Natural killer cell (primary cell): ENCODE data around the gene ZNF862. TPM values are rescaled to one million over a fixed set of nuclear protein-coding genes. Genes with fewer than 3 reads are reported as not detected.

Experiments
- ATAC-seq, 3 donors: fragments of 150-1000 bp in 2 of 3; fragments of 200-7000 bp in 1 of 3; cut with Tn5 transposase; 1 replicate in 1 of 3; 2 replicates in 2 of 3; pipeline ENCODE4 v1.10.0; 2021; ENCODE audit warnings: mild to moderate bottlenecking in 2 of 3, moderate library complexity in 2 of 3
- DNase-seq, 2 donors: peaks; one replicate each; pipeline versions ENCODE4 v3.0.0 to v3.0.0-alpha.2; 2013 to 2021; ENCODE audit warnings: mixed read lengths in 1 of 2
- H3K27ac ChIP-seq: one replicate; pipeline ENCODE4 v1.5.1; 2013; ENCODE audit warnings: mild to moderate bottlenecking, low read length
- H3K27me3 ChIP-seq: one replicate; pipeline ENCODE4 v1.6.1; 2013; ENCODE audit warnings: low read length; ENCODE audit not compliant: control insufficient read depth, insufficient read depth
- H3K36me3 ChIP-seq: one replicate; pipeline ENCODE4 v1.6.1; 2013; ENCODE audit warnings: low read length; ENCODE audit not compliant: control insufficient read depth, insufficient read depth
- H3K4me1 ChIP-seq: one replicate; pipeline ENCODE4 v1.6.1; 2013; ENCODE audit warnings: low read length; ENCODE audit not compliant: control insufficient read depth, insufficient read depth
- H3K4me3 ChIP-seq: one replicate; pipeline ENCODE4 v1.5.1; 2013; ENCODE audit warnings: low read length
- H3K9me3 ChIP-seq: one replicate; pipeline ENCODE4 v1.6.1; 2013; ENCODE audit warnings: low read length; ENCODE audit not compliant: control insufficient read depth, insufficient read depth
- H3K27ac Mint-ChIP-seq, 2 donors: one replicate each; pipeline ENCODE4 v1.8.0; 2022; ENCODE audit warnings: mild to moderate bottlenecking in 2 of 2, mixed read lengths in 2 of 2, moderate library complexity in 1 of 2
- H3K27me3 Mint-ChIP-seq, 2 donors: one replicate each; pipeline ENCODE4 v1.8.0; 2022; ENCODE audit warnings: low read depth in 2 of 2, mixed read lengths in 2 of 2
- H3K36me3 Mint-ChIP-seq: one replicate; pipeline ENCODE4 v1.8.0; 2022; ENCODE audit warnings: mixed read lengths
- H3K4me1 Mint-ChIP-seq, 2 donors: one replicate each; pipeline ENCODE4 v1.8.0; 2022; ENCODE audit warnings: mixed read lengths in 2 of 2
- H3K4me3 Mint-ChIP-seq: one replicate; pipeline ENCODE4 v1.8.0; 2022; ENCODE audit warnings: mild to moderate bottlenecking, moderate library complexity, mixed read lengths
- H3K9me3 Mint-ChIP-seq, 2 donors: one replicate each; pipeline ENCODE4 v1.8.0; 2022; ENCODE audit warnings: mixed read lengths in 2 of 2
- WGBS: methylation state at CpG from one replicate; pipeline ENCODE4 v1.1.7; 2013; ENCODE audit warnings: missing lambda C conversion rate; ENCODE audit not compliant: insufficient coverage; 5-methylcytosine and 5-hydroxymethylcytosine counted together
- intact Hi-C: fragments of 100-400 bp; cut with micrococcal nuclease; formaldehyde crosslinking; loops from one replicate; pipeline ENCODE4 v1.14.2; 2022
- total RNA-seq, 4 donors: library from RNA; stranded (reverse); fragments of 120-200 nt in 1 of 4; gene quantifications; one replicate each; pipeline versions ENCODE4 v1.2.3 to v1.2.4, GENCODE V29; 2013 to 2022
- TF ChIP-seq, protein P1 (sequence below): fragments of 200-600 bp; IDR thresholded peaks from one replicate; pipeline ENCODE4 v1.8.0; 2022; ENCODE audit warnings: antibody characterized with exemption

Gene ZNF862
- total RNA-seq, 3 donors from 2014 or later (not counting 1 experiment from before 2014, with no cell fraction given): 21.4 to 28.9 (median 21.7) TPM

DNA sequence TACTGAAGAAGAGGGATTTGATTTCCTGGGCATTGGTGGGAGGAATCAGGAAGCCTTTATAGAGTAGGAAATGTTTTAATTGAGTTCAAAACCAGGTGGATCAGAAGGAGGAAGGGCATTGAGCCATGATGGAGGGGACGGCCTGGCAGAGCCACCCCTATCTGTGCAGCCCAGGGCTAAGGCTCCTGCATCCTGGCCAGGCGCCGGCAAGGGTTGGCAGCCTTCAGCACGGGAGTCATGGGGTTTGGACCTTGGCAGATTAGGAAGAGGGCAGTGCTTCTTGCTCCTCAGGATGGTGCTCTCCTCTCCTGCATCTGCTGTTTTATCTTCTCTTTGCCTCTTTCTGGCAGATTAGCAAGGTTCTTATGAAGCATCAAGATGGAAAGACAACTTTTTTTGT, 12.5 kb downstream of the ZNF862 start:
- 95% methylated on average over 4 of the region's 4 CpGs for WGBS
- no peaks in the 10 kb centered on the region for H3K36me3 Mint-ChIP-seq

DNA sequence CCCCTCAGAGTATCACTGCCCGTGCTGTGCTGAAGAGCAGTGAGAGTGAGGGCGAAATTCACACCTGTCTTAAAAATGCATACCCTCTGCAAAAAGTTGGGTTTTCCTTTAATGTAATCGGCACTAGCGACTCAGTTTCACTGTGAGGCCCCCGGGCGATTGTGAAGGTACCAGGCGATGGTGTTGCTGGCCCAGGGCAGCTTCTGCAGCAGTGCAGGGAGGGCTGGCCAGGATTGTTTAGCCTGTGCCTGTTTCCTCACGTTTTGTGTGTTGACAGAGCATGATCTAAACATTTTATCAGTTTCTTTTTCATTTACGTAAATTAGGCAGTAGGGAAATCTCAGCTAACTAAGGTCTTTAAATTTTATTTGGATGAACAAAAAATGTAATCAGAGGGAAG, 13.3 kb downstream of the ZNF862 start:
- no peaks in the 10 kb centered on the region for H3K4me1 Mint-ChIP-seq
- WGBS: 95% methylated on average over 9 of the region's 9 CpGs

More for the DNA sequence above, 12.5 kb downstream of the ZNF862 start:
- TF ChIP-seq, protein P1, sequence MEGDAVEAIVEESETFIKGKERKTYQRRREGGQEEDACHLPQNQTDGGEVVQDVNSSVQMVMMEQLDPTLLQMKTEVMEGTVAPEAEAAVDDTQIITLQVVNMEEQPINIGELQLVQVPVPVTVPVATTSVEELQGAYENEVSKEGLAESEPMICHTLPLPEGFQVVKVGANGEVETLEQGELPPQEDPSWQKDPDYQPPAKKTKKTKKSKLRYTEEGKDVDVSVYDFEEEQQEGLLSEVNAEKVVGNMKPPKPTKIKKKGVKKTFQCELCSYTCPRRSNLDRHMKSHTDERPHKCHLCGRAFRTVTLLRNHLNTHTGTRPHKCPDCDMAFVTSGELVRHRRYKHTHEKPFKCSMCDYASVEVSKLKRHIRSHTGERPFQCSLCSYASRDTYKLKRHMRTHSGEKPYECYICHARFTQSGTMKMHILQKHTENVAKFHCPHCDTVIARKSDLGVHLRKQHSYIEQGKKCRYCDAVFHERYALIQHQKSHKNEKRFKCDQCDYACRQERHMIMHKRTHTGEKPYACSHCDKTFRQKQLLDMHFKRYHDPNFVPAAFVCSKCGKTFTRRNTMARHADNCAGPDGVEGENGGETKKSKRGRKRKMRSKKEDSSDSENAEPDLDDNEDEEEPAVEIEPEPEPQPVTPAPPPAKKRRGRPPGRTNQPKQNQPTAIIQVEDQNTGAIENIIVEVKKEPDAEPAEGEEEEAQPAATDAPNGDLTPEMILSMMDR: no peak
- Mint-ChIP-seq H3K9me3 (no peaks in the 10 kb centered on the region), H3K27me3 (no peaks in the 10 kb centered on the region), H3K4me1 (peaks cover 0 to 5% of the 10 kb centered on the region in 2 donors), H3K4me3 (no peak overlapping the region), H3K27ac (no peak overlapping the region)
- no peak overlapping the region for H3K27ac ChIP-seq
- H3K4me3 ChIP-seq: no peak overlapping the region
- H3K4me1 ChIP-seq: peaks cover 3% of the 10 kb centered on the region
- ATAC-seq: no peak
- DNase-seq: no peak
- no peaks in the 10 kb centered on the region for H3K9me3 ChIP-seq
- intact Hi-C loops: no loop called here
- H3K27me3 ChIP-seq: no peaks in the 10 kb centered on the region
- H3K36me3 ChIP-seq: peaks cover 14% of the 10 kb centered on the region

DNA sequence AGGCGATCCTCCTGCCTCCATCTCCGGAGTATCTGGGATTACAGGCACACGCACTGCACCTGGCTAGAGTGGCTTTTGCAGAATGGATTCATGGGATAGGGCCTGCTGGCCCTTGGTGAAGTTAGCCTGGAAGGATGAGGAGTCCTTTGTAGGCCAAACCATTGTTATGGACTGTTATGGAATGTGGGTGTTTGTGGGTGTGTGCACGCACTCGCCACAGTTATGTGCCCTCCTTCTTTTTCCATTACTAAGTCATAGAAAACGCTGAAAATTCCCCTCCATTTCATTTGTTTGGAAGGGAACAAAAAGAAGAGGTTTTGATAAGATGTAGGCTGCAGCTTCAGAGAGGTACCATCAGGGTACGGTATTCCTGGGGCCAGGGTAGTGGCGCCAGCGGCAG, 15.0 kb downstream of the ZNF862 start:
- H3K36me3 ChIP-seq: peaks cover 11% of the 10 kb centered on the region
- H3K27ac Mint-ChIP-seq: no peak overlapping the region
- H3K9me3 Mint-ChIP-seq: no peaks in the 10 kb centered on the region

More for the DNA sequence above, 13.3 kb downstream of the ZNF862 start:
- intact Hi-C loops: no loop called here
- no peaks in the 10 kb centered on the region for H3K27me3 ChIP-seq
- H3K9me3 ChIP-seq: no peaks in the 10 kb centered on the region
- TF ChIP-seq, protein P1: no peak
- H3K4me3 ChIP-seq: no peak overlapping the region
- Mint-ChIP-seq H3K36me3 (no peaks in the 10 kb centered on the region), H3K27me3 (no peaks in the 10 kb centered on the region), H3K27ac (no peak overlapping the region), H3K9me3 (no peaks in the 10 kb centered on the region), H3K4me3 (no peak overlapping the region)
- peaks cover 3% of the 10 kb centered on the region for H3K4me1 ChIP-seq
- ATAC-seq (no peak), DNase-seq (no peak)
- H3K27ac ChIP-seq: no peak overlapping the region
- peaks cover 14% of the 10 kb centered on the region for H3K36me3 ChIP-seq

More for the DNA sequence above, 15.0 kb downstream of the ZNF862 start:
- no peak overlapping the region for H3K27ac ChIP-seq
- no peaks in the 10 kb centered on the region for H3K27me3 ChIP-seq
- Mint-ChIP-seq H3K4me3 (no peak overlapping the region), H3K4me1 (no peaks in the 10 kb centered on the region), H3K27me3 (no peaks in the 10 kb centered on the region), H3K36me3 (no peaks in the 10 kb centered on the region)
- no peaks in the 10 kb centered on the region for H3K9me3 ChIP-seq
- no peak overlapping the region for H3K4me3 ChIP-seq
- intact Hi-C loops: no loop called here
- TF ChIP-seq, protein P1: no peak
- WGBS: 95% methylated on average over 6 of the region's 9 CpGs
- DNase-seq (no peak), ATAC-seq (no peak)
- H3K4me1 ChIP-seq: peaks cover 3% of the 10 kb centered on the region
